Upper lobe of left lung (tissue), 4 donors: ENCODE measurements around the gene RNU6-7.
A peak's percentile ranks its signal among the peaks of the same experiment; 100 is the strongest.

Experiments
- POLR2AphosphoS5 ChIP-seq, 2 donors: sonication (generic); formaldehyde crosslinking; IDR thresholded peaks; one replicate each; pipeline ENCODE4 v1.5.1; 2017; ENCODE audit warnings: antibody characterized with exemption in 2 of 2
- TF ChIP-seq, protein P1 (sequence below), 6 experiments: fragments of 450-650 bp in 4 of 6; fragments of 200-600 bp in 2 of 6; sonication (generic) in 2 of 6; IDR thresholded peaks; one replicate each; pipeline ENCODE4 v1.5.1; 2016 to 2019; ENCODE audit warnings: antibody characterized with exemption in 6 of 6

- TF ChIP-seq, protein P1, sequence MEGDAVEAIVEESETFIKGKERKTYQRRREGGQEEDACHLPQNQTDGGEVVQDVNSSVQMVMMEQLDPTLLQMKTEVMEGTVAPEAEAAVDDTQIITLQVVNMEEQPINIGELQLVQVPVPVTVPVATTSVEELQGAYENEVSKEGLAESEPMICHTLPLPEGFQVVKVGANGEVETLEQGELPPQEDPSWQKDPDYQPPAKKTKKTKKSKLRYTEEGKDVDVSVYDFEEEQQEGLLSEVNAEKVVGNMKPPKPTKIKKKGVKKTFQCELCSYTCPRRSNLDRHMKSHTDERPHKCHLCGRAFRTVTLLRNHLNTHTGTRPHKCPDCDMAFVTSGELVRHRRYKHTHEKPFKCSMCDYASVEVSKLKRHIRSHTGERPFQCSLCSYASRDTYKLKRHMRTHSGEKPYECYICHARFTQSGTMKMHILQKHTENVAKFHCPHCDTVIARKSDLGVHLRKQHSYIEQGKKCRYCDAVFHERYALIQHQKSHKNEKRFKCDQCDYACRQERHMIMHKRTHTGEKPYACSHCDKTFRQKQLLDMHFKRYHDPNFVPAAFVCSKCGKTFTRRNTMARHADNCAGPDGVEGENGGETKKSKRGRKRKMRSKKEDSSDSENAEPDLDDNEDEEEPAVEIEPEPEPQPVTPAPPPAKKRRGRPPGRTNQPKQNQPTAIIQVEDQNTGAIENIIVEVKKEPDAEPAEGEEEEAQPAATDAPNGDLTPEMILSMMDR (IDR thresholded peaks at IDR 0.05), result no peak
- peak in 1 of 2 donors; percentile 3 for TF ChIP-seq POLR2AphosphoS5 (IDR thresholded peaks at IDR 0.05)
These were observed at the start of gene RNU6-7 for GRCh38 chr14:32201816-32202490.
